GM21381 (cell line): Measurements from ENCODE around the gene NPLOC4.
"Not testable (repeated sequence)": the region's sequence is repeated elsewhere in the genome, so short reads cannot be mapped to it uniquely, and the experiment has no call there.

Experiments
- ATAC-seq: cut with Tn5 transposase; IDR thresholded peaks from one replicate; pipeline ENCODE4 v1.9.1; 2021; ENCODE audit warnings: mild to moderate bottlenecking, moderate library complexity; ENCODE audit not compliant: unreplicated experiment

The NPLOC4 gene

GRCh38 chr17:81636505-81637288, at the start of gene NPLOC4, which contains the start of gene TSPAN10:
TSS of gene NPLOC4 (minus strand) at chr17:81637112. CDS start at chr17:81636930, 182 bp downstream.
TSS of gene TSPAN10 (plus strand) at chr17:81637196. CDS start at chr17:81642413, 5,217 bp downstream.
- peak; percentile 77 for ATAC-seq

DNA sequence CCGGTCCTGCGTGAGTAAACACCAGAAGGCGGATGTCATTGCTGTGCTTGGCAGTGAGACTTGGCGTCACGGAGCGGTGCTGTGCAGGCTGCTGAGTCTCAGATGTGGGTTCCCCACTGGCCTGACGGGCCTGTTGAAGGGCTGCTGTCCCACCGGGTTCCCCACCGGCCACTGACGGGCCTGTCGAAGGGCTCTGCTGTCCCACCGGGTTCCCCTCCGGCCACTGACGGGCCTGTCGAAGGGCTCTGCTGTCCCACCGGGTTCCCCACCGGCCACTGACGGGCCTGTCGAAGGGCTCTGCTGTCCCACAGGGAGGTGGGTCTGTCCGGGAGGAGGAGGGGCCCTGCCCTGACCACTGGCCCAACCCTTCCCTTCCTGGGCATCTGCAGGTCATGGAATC, 49.7 kb upstream of the NPLOC4 start:
- ATAC-seq = no peak

GRCh38 chr17:81685108-81685507, 48.2 kb upstream of the NPLOC4 start:
- no peak for ATAC-seq

- no peak for ATAC-seq
These were observed 47.6 kb upstream of the NPLOC4 start for GRCh38 chr17:81684442-81684911.

DNA sequence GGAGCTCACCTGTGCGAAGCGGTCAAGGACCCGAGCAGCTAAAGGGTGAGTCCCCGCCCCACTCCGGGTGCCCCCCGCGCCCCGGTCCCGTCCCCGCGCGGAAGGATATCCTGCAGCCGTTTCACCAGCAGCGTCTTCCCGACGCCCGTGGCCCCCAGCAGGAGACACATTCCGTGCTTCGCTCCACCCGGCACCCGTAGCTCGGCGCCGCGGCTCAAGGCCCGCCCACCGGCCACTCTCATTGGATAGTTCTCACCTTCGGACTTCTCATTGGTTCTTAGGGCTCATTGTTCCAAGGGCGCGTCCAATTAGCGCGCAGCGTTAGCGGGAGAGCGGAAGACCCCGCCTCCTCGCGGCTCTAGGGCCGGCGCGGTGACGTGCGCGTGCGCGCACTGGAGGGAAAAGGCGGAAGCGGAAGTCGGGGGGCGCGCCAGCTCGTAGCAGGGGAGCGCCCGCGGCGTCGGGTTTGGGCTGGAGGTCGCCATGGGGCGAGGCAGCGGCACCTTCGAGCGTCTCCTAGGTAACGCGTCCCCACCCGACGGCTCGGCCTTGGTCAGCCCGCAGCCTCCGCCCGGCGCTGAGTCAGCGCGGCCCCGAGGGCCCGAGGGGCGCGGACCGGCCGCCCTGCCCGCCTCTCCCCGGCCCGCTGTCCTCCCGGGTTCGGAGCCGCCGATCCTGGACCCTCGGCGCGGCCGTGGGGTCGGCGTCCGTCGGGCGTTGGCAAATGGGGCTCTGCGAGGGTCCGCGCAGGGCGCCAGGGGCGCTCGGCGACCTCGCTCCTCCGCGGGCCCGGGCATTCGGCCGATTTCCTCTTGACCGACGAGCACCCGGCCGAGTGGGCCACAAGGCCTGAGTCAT, 46.9 kb upstream of the NPLOC4 start, which contains the start of the genes ARL16 and HGS:
ARL16 (minus strand) TSS at position 214 of the 858 bp plus-strand sequence; CDS start at position 170, 44 bp downstream.
HGS (plus strand) TSS at position 428 of the 858 bp plus-strand sequence; CDS start at position 484, 56 bp downstream.
- peak; percentile 93 for ATAC-seq

- peak; percentile 18 for ATAC-seq
These were observed 46.3 kb upstream of the NPLOC4 start for GRCh38 chr17:81683208-81683583.

- no peak for ATAC-seq
These were observed 45.8 kb upstream of the NPLOC4 start for GRCh38 chr17:81682565-81683207.

GRCh38 chr17:81681672-81682071, 44.8 kb upstream of the NPLOC4 start:
- ATAC-seq = no peak

DNA sequence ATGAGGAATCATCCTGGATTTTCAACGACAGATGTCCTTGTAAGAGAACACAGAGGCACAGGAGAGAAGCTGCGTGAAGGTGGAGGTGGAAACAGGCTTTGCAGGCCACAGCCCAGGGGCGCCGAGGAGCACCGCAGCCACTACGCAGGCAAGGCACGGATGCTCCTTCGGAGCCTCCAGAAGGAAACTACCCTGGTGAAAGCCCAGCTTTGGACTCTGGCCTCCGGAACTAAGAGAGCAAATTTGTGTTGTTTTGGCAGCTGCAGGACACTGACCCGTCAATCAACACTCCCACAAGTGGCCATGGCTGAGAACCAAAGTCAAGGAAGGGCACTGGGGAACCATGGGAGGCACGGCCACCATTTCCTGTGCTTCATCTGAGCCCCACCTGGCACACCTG, 43.2 kb upstream of the NPLOC4 start:
- ATAC-seq = no peak

GRCh38 chr17:81676906-81677305, 40.0 kb upstream of the NPLOC4 start:
- no peak for ATAC-seq

- not testable (repeated sequence) for ATAC-seq
These were observed 38.8 kb upstream of the NPLOC4 start for GRCh38 chr17:81675515-81676221.

GRCh38 chr17:81673561-81674258, 36.8 kb upstream of the NPLOC4 start:
- ATAC-seq = no peak

DNA sequence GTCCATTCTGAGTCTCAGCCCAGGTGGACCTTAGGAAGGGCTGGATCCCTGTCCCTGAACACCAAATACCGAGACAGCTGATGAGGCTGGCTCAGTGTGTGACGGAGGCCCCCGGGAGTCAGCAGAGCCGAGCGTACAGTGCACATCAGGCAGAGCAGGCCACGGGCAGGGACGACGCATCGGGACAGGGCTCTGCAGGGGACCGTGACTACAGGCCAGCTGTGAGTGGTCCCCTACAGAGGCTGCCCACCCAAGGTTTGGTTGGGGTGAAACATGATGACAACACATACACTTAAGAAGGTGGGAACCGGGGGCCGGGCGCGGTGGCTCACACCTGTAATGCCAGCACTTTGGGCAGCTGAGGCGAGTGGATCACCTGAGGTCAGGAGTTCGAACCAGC, 36.0 kb upstream of the NPLOC4 start:
- ATAC-seq = no peak

- ATAC-seq = no peak
These were observed 35.6 kb upstream of the NPLOC4 start for GRCh38 chr17:81672504-81672903.

GRCh38 chr17:81667754-81668153, 30.8 kb upstream of the NPLOC4 start:
- no peak for ATAC-seq

DNA sequence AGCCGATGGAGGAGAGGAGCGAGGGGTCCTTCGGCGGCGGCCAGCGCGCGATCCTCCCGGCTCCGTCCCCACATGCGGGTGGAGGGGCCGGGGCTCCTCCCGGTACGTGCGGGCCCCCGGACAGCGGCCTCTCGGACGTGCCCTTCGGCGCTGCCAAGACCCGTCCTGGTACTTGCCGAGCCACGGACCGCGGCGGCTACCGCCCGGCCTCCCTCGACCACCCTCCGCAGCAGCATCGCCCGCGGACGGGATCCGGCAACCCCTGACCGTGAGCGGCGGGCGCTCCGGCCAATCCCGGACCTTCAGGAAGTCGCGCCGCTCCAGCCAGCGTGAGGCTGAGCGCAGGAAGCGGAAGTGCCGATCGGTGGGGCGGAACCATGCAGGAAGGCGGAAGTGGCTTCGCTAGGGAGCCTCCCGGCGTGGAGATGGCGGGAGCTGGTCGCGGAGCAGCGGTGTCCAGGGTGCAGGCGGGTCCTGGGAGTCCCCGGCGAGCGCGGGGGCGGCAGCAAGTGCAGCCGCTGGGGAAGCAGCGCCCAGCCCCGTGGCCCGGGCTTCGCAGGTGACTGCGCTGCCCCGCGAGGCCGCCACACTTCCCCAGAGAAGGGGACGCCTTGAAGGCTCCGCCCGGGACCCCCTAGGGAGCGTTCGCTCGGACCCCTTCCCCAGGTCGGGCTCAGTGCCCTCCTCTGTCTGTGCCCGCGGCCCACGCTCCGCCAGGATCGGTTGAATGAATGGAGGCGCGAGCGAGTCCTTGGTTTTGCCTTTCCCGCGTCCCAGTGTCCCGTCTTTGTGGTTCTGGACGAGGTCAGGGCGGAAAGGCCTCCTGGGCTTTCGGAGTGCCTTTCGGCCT, 29.7 kb upstream of the NPLOC4 start, which contains the start of the genes CCDC137 and OXLD1:
CCDC137 (plus strand) TSS at position 396 of the 850 bp plus-strand sequence; CDS start at position 426, 30 bp downstream.
OXLD1 (minus strand) TSS at position 264 of the 850 bp plus-strand sequence; CDS start at position 236, 28 bp downstream.
- ATAC-seq = peak; percentile 85

DNA sequence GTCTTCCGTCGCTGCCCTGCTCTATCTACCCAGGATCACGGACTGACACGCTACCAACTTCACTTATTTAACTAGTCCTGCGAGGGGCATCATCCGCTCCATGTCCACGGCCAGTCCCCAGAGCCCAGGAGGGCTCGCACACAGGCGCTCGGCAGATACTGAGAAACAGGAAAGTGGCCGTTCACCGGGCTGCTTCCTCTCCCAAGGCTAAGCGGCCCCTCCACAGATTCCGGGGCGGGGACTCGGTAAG, 29.1 kb upstream of the NPLOC4 start:
- ATAC-seq = no peak

- peak; percentile 9 for ATAC-seq
These were observed 28.5 kb upstream of the NPLOC4 start for GRCh38 chr17:81665205-81666091.
